Dedifferentiated amniotic fluid mesenchymal stem cell (primary cell): ENCODE data around the gene EXOC4.
A peak's percentile ranks its signal among the peaks of the same experiment; 100 is the strongest.
"Not testable (repeated sequence)": the region's sequence is repeated elsewhere in the genome, so short reads cannot be mapped to it uniquely, and the experiment has no call there.

Experiments used
- DNase-seq: peaks from one replicate; pipeline ENCODE4 v3.0.0-alpha.2; 2016; ENCODE audit errors: extremely low spot score

Gene EXOC4

GRCh38 chr7:133315332-133316040 lies 62.6 kb downstream of the EXOC4 start:
- peak; percentile 36 for DNase-seq

- DNase-seq: no peak
Measured at GRCh38 chr7:133319842-133320241, 67.0 kb downstream of the EXOC4 start.

- no peak for DNase-seq
Measured at GRCh38 chr7:133320891-133321290, 68.0 kb downstream of the EXOC4 start.

- not testable (repeated sequence) for DNase-seq
Measured at GRCh38 chr7:133321366-133321765, 68.5 kb downstream of the EXOC4 start.

- DNase-seq: not testable (repeated sequence)
Measured at GRCh38 chr7:133326745-133327144, 73.9 kb downstream of the EXOC4 start.

GRCh38 chr7:133328021-133328420 lies 75.1 kb downstream of the EXOC4 start:
- not testable (repeated sequence) for DNase-seq

- DNase-seq: no peak
Measured at GRCh38 chr7:133330085-133330484, 77.2 kb downstream of the EXOC4 start.

- no peak for DNase-seq
Measured at GRCh38 chr7:133331861-133332260, 79.0 kb downstream of the EXOC4 start.

GRCh38 chr7:133339772-133340171 lies 86.9 kb downstream of the EXOC4 start:
- no peak for DNase-seq

GRCh38 chr7:133344275-133344674 lies 91.4 kb downstream of the EXOC4 start:
- DNase-seq: no peak

GRCh38 chr7:133345690-133346421 lies 93.0 kb downstream of the EXOC4 start:
- DNase-seq: no peak

- no peak for DNase-seq
Measured at GRCh38 chr7:133348250-133348649, 95.4 kb downstream of the EXOC4 start.

- no peak for DNase-seq
Measured at GRCh38 chr7:133349101-133349500, 96.2 kb downstream of the EXOC4 start.

- no peak for DNase-seq
Measured at GRCh38 chr7:133352430-133352829, 99.6 kb downstream of the EXOC4 start.

GRCh38 chr7:133353775-133354174 lies 100.9 kb downstream of the EXOC4 start:
- no peak for DNase-seq

GRCh38 chr7:133354546-133355324 lies 101.9 kb downstream of the EXOC4 start:
- no peak for DNase-seq

GRCh38 chr7:133355325-133355708 lies 102.4 kb downstream of the EXOC4 start:
- DNase-seq: peak; percentile 61

- no peak for DNase-seq
Measured at GRCh38 chr7:133355822-133356221, 102.9 kb downstream of the EXOC4 start.

GRCh38 chr7:133358708-133359107 lies 105.8 kb downstream of the EXOC4 start:
- peak; percentile 49 for DNase-seq

GRCh38 chr7:133359449-133359848 lies 106.6 kb downstream of the EXOC4 start:
- no peak for DNase-seq

- no peak for DNase-seq
Measured at GRCh38 chr7:133360201-133360600, 107.3 kb downstream of the EXOC4 start.

GRCh38 chr7:133361806-133362205 lies 108.9 kb downstream of the EXOC4 start:
- DNase-seq: no peak
